GM18519 (cell line): ENCODE measurements around the gene P4HA3.
"Not testable (repeated sequence)": the region's sequence is repeated elsewhere in the genome, so short reads cannot be mapped to it uniquely, and the experiment has no call there.

Experiments used
- ATAC-seq: cut with Tn5 transposase; IDR thresholded peaks from one replicate; pipeline ENCODE4 v1.9.1; 2021; ENCODE audit warnings: mild to moderate bottlenecking, moderate library complexity; ENCODE audit not compliant: unreplicated experiment, low FRiP score

The P4HA3 gene

GRCh38 chr11:74311352-74311926 lies at the start of gene P4HA3:
P4HA3 (minus strand) TSS chr11:74311640; CDS start chr11:74311611, 29 bp downstream.
- ATAC-seq = no peak

- ATAC-seq = no peak
Observed at GRCh38 chr11:74357449-74357848, 46.0 kb upstream of the P4HA3 start.

GRCh38 chr11:74355626-74356025 lies 44.2 kb upstream of the P4HA3 start:
- no peak for ATAC-seq

GRCh38 chr11:74354036-74354435 lies 42.6 kb upstream of the P4HA3 start:
- ATAC-seq = no peak

GRCh38 chr11:74347381-74347780 lies 35.9 kb upstream of the P4HA3 start:
- ATAC-seq = no peak

GRCh38 chr11:74345420-74345819 lies 34.0 kb upstream of the P4HA3 start:
- ATAC-seq = no peak

- ATAC-seq = no peak
Observed at GRCh38 chr11:74341921-74342320, 30.5 kb upstream of the P4HA3 start.

- no peak for ATAC-seq
Observed at GRCh38 chr11:74339619-74340018, 28.2 kb upstream of the P4HA3 start.

- no peak for ATAC-seq
Observed at GRCh38 chr11:74338963-74339362, 27.5 kb upstream of the P4HA3 start.

- no peak for ATAC-seq
Observed at GRCh38 chr11:74333193-74333592, 21.8 kb upstream of the P4HA3 start.

- ATAC-seq = no peak
Observed at GRCh38 chr11:74332291-74332690, 20.9 kb upstream of the P4HA3 start.

GRCh38 chr11:74331000-74331399 lies 19.6 kb upstream of the P4HA3 start:
- ATAC-seq = not testable (repeated sequence)

GRCh38 chr11:74330075-74330858 lies 18.8 kb upstream of the P4HA3 start:
- ATAC-seq = no peak

- ATAC-seq = no peak
Observed at GRCh38 chr11:74327076-74327475, 15.6 kb upstream of the P4HA3 start.

GRCh38 chr11:74326665-74327064 lies 15.2 kb upstream of the P4HA3 start:
- no peak for ATAC-seq

- no peak for ATAC-seq
Observed at GRCh38 chr11:74325649-74326645, 14.5 kb upstream of the P4HA3 start.

- ATAC-seq = no peak
Observed at GRCh38 chr11:74322667-74323066, 11.2 kb upstream of the P4HA3 start.

GRCh38 chr11:74321487-74322188 lies 10.2 kb upstream of the P4HA3 start:
- no peak for ATAC-seq

GRCh38 chr11:74320538-74320937 lies 9.1 kb upstream of the P4HA3 start:
- ATAC-seq = no peak

GRCh38 chr11:74319139-74319816 lies 7.8 kb upstream of the P4HA3 start:
- ATAC-seq = no peak
